AG04449 (cell line): ENCODE measurements around the gene SMG6.
"Not testable (repeated sequence)": the region's sequence is repeated elsewhere in the genome, so short reads cannot be mapped to it uniquely, and the experiment has no call there.

ENCODE experiments used
- CTCF ChIA-PET: fragments of 350-600 bp; formaldehyde crosslinking; extraction: SDS; loops from one replicate; lab custom pipeline; 2021; ENCODE audit warnings: antibody characterized with exemption; lab: Yijun Ruan, JAX
- POLR2A ChIA-PET: fragments of 400-600, 350-600 bp; formaldehyde crosslinking; extraction: SDS; loops from one replicate; lab custom pipeline; 2020; ENCODE audit warnings: antibody characterized with exemption, inconsistent platforms; lab: Yijun Ruan, JAX
- DNase-seq: peaks from one replicate; pipeline ENCODE4 v3.0.0-alpha.2; 2010; ENCODE audit warnings: low read depth, low spot score
- H3K4me3 ChIP-seq: 2 replicates; pipeline ENCODE4 v1.5.1; 2011; ENCODE audit warnings: low read depth, mild to moderate bottlenecking, control low read depth, low read length
- TF ChIP-seq, protein P1 (sequence below): IDR thresholded peaks from one replicate; pipeline ENCODE4 v1.5.1; 2011; ENCODE audit warnings: mild to moderate bottlenecking, moderate library complexity, low read length, control low read depth, inconsistent platforms; ENCODE audit not compliant: insufficient read depth; ENCODE audit errors: missing control alignments

SMG6 gene

GRCh38 chr17:2202996-2203575, 100.5 kb downstream of the SMG6 start:
- no peak overlapping the region for H3K4me3 ChIP-seq
- no peak for DNase-seq
- ChIA-PET CTCF (interaction anchor here (1.3 to 2.1 kb wide), 2 partner anchors 28 to 135 kb away, joined by 4 to 6 read pairs; no protein-coding TSS in a partner anchor), POLR2A (no interaction called here)
- TF ChIP-seq, protein P1, sequence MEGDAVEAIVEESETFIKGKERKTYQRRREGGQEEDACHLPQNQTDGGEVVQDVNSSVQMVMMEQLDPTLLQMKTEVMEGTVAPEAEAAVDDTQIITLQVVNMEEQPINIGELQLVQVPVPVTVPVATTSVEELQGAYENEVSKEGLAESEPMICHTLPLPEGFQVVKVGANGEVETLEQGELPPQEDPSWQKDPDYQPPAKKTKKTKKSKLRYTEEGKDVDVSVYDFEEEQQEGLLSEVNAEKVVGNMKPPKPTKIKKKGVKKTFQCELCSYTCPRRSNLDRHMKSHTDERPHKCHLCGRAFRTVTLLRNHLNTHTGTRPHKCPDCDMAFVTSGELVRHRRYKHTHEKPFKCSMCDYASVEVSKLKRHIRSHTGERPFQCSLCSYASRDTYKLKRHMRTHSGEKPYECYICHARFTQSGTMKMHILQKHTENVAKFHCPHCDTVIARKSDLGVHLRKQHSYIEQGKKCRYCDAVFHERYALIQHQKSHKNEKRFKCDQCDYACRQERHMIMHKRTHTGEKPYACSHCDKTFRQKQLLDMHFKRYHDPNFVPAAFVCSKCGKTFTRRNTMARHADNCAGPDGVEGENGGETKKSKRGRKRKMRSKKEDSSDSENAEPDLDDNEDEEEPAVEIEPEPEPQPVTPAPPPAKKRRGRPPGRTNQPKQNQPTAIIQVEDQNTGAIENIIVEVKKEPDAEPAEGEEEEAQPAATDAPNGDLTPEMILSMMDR, result no peak

GRCh38 chr17:2202302-2202995, 101.1 kb downstream of the SMG6 start:
- DNase-seq, result no peak
- TF ChIP-seq, protein P1, result no peak
- ChIA-PET POLR2A (no interaction called here), CTCF (no interaction called here)
- H3K4me3 ChIP-seq, result no peak overlapping the region

- DNase-seq, H3K4me3 ChIP-seq: not testable (repeated sequence)
- POLR2A ChIA-PET, result interaction anchor here (0.6 kb wide), 1 partner anchor 15 kb away, joined by 3 read pairs; no protein-coding TSS in a partner anchor
- CTCF ChIA-PET, result interaction anchor here (0.8 to 2.0 kb wide), 2 partner anchors 10 to 145 kb away, joined by 3 to 5 read pairs; partner anchors contain the start of gene HIC1
Measured at GRCh38 chr17:2199386-2199785, 104.2 kb downstream of the SMG6 start.

DNA sequence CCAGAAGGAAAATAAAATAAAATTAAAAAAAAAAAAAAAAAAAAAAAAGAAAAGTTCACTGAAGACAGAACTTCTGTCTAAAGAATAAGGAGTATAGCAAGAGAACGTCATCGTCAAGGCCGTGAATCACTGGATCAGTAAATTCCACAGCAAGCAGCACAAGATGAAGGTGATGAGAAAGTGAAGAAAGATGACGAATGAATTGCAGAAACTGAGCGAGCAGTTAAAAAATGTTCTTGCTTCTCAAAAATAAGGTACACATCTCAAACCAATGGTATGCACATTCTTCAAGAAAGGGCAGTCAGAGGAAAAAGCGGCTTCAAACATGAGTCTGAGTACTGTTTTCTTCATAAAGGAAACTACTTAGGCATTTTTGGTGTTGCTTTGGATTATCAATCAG, 104.7 kb downstream of the SMG6 start:
- ChIA-PET CTCF (interaction anchor here (1.4 kb wide), 1 partner anchor 145 kb away, joined by 5 read pairs; the partner anchor contains the start of gene HIC1), POLR2A (interaction anchor here (1.3 kb wide), 1 partner anchor 17 kb away, joined by 3 read pairs; no protein-coding TSS in a partner anchor)
- TF ChIP-seq, protein P1, result no peak
- no peak for DNase-seq
- H3K4me3 ChIP-seq, result no peak overlapping the region

DNA sequence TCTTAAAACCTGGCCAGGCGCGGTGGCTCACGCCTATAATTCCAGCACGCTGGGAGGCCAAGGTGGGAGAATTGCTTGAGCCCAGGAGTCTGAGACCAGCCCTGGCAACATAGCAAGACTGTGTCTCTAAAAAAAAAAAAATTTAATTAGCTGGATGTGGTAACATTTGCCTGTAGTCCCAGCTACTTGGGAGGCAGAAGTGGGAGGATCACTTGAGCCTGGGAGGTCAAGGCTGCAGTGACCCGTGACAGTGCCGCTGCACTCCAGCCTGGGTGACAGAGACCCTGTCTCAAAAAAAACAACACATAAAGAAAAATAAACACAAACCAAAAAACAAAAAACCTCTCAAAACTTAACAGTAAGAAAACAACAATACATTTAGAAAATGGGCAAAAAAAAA, 106.3 kb downstream of the SMG6 start:
- TF ChIP-seq, protein P1, result no peak
- POLR2A ChIA-PET, result no interaction called here
- CTCF ChIA-PET, result interaction anchor here (0.9 to 1.4 kb wide), 2 partner anchors 34 to 143 kb away, joined by 4 to 5 read pairs; partner anchors contain the start of gene HIC1
- no peak overlapping the region for H3K4me3 ChIP-seq
- DNase-seq, result no peak

DNA sequence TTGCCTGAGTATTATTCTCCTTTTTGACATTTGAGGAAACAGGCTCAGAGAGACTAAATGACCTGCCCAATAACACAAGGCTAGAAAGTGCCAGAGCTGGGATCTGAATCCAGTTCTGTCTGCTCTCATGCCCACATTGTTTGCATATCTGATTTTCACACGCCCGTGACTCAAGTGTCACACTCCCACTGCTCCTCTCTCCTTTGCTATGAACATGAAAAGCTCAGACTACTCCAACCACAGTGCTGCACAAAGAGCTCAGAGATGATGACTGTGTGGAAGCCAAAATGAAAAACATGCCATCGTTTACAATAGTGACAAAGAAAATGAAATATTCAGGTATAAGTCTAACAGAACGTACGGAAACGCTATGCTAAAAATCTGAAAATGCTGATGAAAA, 107.9 kb downstream of the SMG6 start:
- TF ChIP-seq, protein P1, result no peak
- DNase-seq, result no peak
- no peak overlapping the region for H3K4me3 ChIP-seq
- ChIA-PET POLR2A (interaction anchor here (0.8 kb wide), 1 partner anchor 14 kb away, joined by 4 read pairs; no protein-coding TSS in a partner anchor), CTCF (interaction anchor here (0.7 to 1.6 kb wide), 2 partner anchors 12 to 36 kb away, joined by 3 to 5 read pairs; no protein-coding TSS in a partner anchor)
